ENCODE measurements around the gene ATP13A4. TPM values are rescaled to one million over a fixed set of nuclear protein-coding genes. Genes with fewer than 3 reads are reported as not detected.

The ATP13A4 gene
- total and polyA plus RNA-seq, 7 donors: 0.49 to 3.0 (median 0.60) TPM; not detected in 2

DNA sequence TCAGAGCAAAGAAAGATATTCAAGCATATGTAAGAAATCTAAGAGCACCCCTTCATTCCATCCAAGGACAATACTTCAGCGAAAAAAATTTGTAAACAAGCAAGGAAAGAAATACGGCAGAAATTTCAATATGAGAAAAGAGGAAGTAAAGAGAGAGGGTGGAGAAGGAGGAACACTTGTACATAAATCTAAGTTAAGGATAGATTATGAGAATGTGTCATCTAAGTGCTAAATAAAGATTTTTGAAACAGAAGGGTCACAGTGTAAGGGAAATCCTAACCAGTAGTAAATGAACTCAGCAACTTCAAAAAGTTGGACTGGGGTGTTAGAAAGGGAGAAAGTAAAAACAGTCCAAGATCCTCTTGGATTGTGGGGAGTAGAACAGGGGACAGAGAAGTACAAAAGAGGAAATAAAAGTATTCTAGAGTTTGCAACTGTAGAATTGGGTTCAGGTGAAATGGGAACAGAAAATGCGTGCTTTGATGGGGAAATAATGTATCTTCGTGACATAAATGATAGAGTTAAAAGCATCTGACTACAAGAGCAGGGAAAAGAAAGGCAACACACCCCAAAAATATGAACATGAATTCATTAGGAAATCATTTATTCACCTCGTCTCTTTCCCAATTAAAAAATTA is 107.6 kb downstream of the ATP13A4 start:
- DNase-seq: no peak
- no peak for TF ChIP-seq POLR2AphosphoS5 (IDR thresholded peaks at IDR 0.05)
- TF ChIP-seq POLR2A (IDR thresholded peaks at IDR 0.05): no peak
- no peak for TF ChIP-seq EP300 (IDR thresholded peaks at IDR 0.05)
- TF ChIP-seq, protein P1, sequence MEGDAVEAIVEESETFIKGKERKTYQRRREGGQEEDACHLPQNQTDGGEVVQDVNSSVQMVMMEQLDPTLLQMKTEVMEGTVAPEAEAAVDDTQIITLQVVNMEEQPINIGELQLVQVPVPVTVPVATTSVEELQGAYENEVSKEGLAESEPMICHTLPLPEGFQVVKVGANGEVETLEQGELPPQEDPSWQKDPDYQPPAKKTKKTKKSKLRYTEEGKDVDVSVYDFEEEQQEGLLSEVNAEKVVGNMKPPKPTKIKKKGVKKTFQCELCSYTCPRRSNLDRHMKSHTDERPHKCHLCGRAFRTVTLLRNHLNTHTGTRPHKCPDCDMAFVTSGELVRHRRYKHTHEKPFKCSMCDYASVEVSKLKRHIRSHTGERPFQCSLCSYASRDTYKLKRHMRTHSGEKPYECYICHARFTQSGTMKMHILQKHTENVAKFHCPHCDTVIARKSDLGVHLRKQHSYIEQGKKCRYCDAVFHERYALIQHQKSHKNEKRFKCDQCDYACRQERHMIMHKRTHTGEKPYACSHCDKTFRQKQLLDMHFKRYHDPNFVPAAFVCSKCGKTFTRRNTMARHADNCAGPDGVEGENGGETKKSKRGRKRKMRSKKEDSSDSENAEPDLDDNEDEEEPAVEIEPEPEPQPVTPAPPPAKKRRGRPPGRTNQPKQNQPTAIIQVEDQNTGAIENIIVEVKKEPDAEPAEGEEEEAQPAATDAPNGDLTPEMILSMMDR (IDR thresholded peaks at IDR 0.05): no peak
- no peaks in the 10 kb centered on the region for H3K4me1 ChIP-seq
- WGBS, 2 donors: 61 to 76% methylated on average over 5 of the region's 5 CpGs
- intact Hi-C loops (cut with DNase I): no loop called here
- no peaks in the 10 kb centered on the region for H3K27me3 ChIP-seq
- no peak overlapping the region for H3K27ac ChIP-seq
- no peaks in the 10 kb centered on the region for H3K9me3 ChIP-seq
- no peaks in the 10 kb centered on the region for H3K36me3 ChIP-seq
- no peak overlapping the region for H3K4me3 ChIP-seq

GRCh38 chr3:193439423-193439822 is 115.3 kb downstream of the ATP13A4 start:
- TF ChIP-seq EP300 (IDR thresholded peaks at IDR 0.05) (no peak), POLR2A (IDR thresholded peaks at IDR 0.05) (no peak), POLR2AphosphoS5 (IDR thresholded peaks at IDR 0.05) (no peak)
- TF ChIP-seq, protein P1 (IDR thresholded peaks at IDR 0.05): no peak
- DNase-seq: no peak
- intact Hi-C loops (cut with DNase I): no loop called here
- Histone ChIP-seq H3K27me3 (no peaks in the 10 kb centered on the region), H3K4me1 (no peaks in the 10 kb centered on the region), H3K27ac (no peak overlapping the region), H3K9me3 (no peaks in the 10 kb centered on the region), H3K36me3 (no peaks in the 10 kb centered on the region), H3K4me3 (no peak overlapping the region)
- 83 to 90% methylated on average over 2 of the region's 2 CpGs for WGBS, 2 donors

DNA sequence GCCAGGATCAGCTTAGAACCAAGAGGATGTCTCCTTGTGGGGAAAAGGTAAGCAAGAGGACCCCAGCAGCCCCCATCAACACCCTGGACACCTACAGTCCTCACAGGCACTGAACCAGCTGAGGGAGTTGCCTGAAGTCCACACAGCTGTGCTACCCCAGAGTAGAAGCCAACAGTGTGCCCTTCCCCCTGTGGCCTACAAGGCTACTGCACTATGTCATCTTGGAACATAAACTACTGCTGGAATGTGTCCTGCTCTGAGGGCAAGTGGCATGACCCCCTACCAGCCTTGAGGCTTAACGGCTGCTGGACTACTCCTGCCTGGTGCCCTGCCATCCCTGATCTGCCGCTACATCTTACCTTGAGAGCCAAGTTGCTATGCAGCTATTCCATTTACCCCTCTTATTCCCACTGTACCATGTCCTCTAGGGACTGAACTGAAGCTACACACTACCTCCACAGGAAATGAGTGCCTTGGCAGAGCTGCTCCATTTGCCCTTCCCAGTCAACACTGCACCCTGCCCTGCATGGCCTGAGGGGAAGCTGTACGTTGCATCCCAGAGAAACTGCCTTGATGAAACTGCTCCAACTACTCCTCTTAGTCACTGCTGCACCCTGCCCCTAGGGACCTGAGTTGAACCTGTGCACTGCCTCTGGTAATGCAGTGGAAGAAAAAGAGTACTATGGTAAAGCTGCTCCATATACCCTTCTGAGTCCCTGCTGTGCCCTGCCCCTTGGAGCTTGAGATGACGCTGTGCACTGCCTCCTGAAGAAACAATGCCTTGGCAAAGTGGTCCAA is 135.9 kb downstream of the ATP13A4 start:
- WGBS, 2 donors: 88 to 95% methylated on average over 4 of the region's 4 CpGs
- no peak for DNase-seq
- no peak for TF ChIP-seq POLR2A (IDR thresholded peaks at IDR 0.05)
- TF ChIP-seq POLR2AphosphoS5 (IDR thresholded peaks at IDR 0.05): no peak
- TF ChIP-seq, protein P1 (IDR thresholded peaks at IDR 0.05): no peak
- TF ChIP-seq EP300 (IDR thresholded peaks at IDR 0.05): no peak
- Histone ChIP-seq H3K9me3 (peaks cover 0 to 10% (median 3%) of the 10 kb centered on the region in 4 donors), H3K4me3 (no peak overlapping the region), H3K36me3 (no peaks in the 10 kb centered on the region), H3K27ac (no peak overlapping the region), H3K4me1 (no peaks in the 10 kb centered on the region), H3K27me3 (no peaks in the 10 kb centered on the region)
- intact Hi-C loops (cut with DNase I): no loop called here

GRCh38 chr3:193416629-193417028 is 138.1 kb downstream of the ATP13A4 start:
- no peak for TF ChIP-seq EP300 (IDR thresholded peaks at IDR 0.05)
- TF ChIP-seq, protein P1 (IDR thresholded peaks at IDR 0.05): no peak
- TF ChIP-seq POLR2AphosphoS5 (IDR thresholded peaks at IDR 0.05): no peak
- TF ChIP-seq POLR2A (IDR thresholded peaks at IDR 0.05): no peak
- H3K9me3 ChIP-seq: peaks cover 0 to 10% (median 3%) of the 10 kb centered on the region in 4 donors
- H3K36me3 ChIP-seq: no peaks in the 10 kb centered on the region
- H3K4me3 ChIP-seq: no peak overlapping the region
- no peaks in the 10 kb centered on the region for H3K27me3 ChIP-seq
- no peak for DNase-seq
- H3K4me1 ChIP-seq: no peaks in the 10 kb centered on the region
- intact Hi-C loops (cut with DNase I): no loop called here
- WGBS, 2 donors: 96 to 98% methylated on average over 2 of the region's 2 CpGs
- H3K27ac ChIP-seq: no peak overlapping the region
